Endothelial cell of umbilical vein (primary cell): ENCODE measurements around the gene ATAD1. TPM values are rescaled to one million over a fixed set of nuclear protein-coding genes. Genes with fewer than 3 reads are reported as not detected.

ENCODE experiments used
- BruUV-seq: library from RNA; stranded (reverse); fragments of 400-500 nt; replicated peaks from 2 replicates; lab custom pipeline; 2021; lab: Mats Ljungman, UMichigan
- CTCF ChIA-PET: fragments of 300-600, 350-600 bp; sonication (Branson Sonifier 250); formaldehyde crosslinking; loops from one replicate; lab custom pipeline; 2021; ENCODE audit warnings: antibody characterized with exemption, inconsistent platforms; lab: Charles Lee
- POLR2A ChIA-PET: fragments of 300-600, 350-600 bp; sonication (Branson Sonifier 250); formaldehyde crosslinking; loops from one replicate; lab custom pipeline; 2021; ENCODE audit warnings: antibody characterized with exemption, inconsistent platforms; lab: Charles Lee
- DNase-seq: peaks from one replicate; pipeline ENCODE4 v3.0.0-alpha.2; 2011; ENCODE audit warnings: low read depth, low spot score
- FAIRE-seq: peaks from 2 replicates; lab custom pipeline; 2011; peaks lifted over from hg19 to GRCh38; lab: Jason Lieb, UNC
- H2AFZ ChIP-seq: 2 replicates; pipeline ENCODE4 v1.6.0; 2012; ENCODE audit warnings: low read depth, low read length, control low read depth, inconsistent platforms
- H3K27ac ChIP-seq: 2 replicates; pipeline ENCODE4 v1.5.1; 2011; ENCODE audit warnings: low read depth, mild to moderate bottlenecking, control low read depth, low read length, moderate library complexity; ENCODE audit not compliant: insufficient read depth
- H3K27me3 ChIP-seq, 2 experiments: 2 replicates each; pipeline versions ENCODE4 v1.6.0 to v1.6.1; 2011; ENCODE audit warnings: low read length in 2 of 2, mixed read lengths in 1 of 2; ENCODE audit not compliant: control insufficient read depth in 2 of 2, insufficient read depth in 2 of 2
- H3K36me3 ChIP-seq, 2 experiments: 2 replicates in 1 of 2; 3 replicates in 1 of 2; pipeline ENCODE4 v1.5.1; 2011; ENCODE audit warnings: low read length in 2 of 2, mild to moderate bottlenecking in 1 of 2, moderate library complexity in 1 of 2; ENCODE audit not compliant: control insufficient read depth in 2 of 2, insufficient read depth in 2 of 2; ENCODE audit errors: extremely low read depth in 1 of 2
- H3K4me1 ChIP-seq: 3 replicates; pipeline ENCODE4 v1.5.1; 2011; ENCODE audit warnings: mild to moderate bottlenecking, low read length; ENCODE audit not compliant: control insufficient read depth, insufficient read depth; ENCODE audit errors: extremely low read depth
- H3K4me2 ChIP-seq: 2 replicates; pipeline ENCODE4 v1.6.1; 2011; ENCODE audit warnings: low read length, control low read depth, mixed read lengths; ENCODE audit not compliant: insufficient read depth
- H3K4me3 ChIP-seq, 3 experiments: fragments of 200-600 bp in 1 of 3; sonication (generic), shearing (Covaris generic) in 1 of 3; replicated peaks in 1 of 3; 2 replicates each; pipeline ENCODE4 v1.5.1; 2011 to 2016; ENCODE audit warnings: control low read depth in 3 of 3, low read length in 3 of 3, mild to moderate bottlenecking in 2 of 3, inconsistent platforms in 1 of 3, low read depth in 1 of 3, moderate library complexity in 1 of 3; ENCODE audit not compliant: insufficient read depth in 1 of 3
- H3K79me2 ChIP-seq: 2 replicates; pipeline ENCODE4 v1.6.0; 2012; ENCODE audit warnings: low read length, inconsistent platforms; ENCODE audit not compliant: control insufficient read depth, insufficient read depth
- H3K9ac ChIP-seq: replicated peaks from 2 replicates; pipeline ENCODE3; 2011; ENCODE audit warnings: low read length, control low read depth; ENCODE audit not compliant: insufficient read depth; ENCODE audit errors: extremely low read depth
- H3K9me1 ChIP-seq: replicated peaks from 3 replicates; pipeline ENCODE4 v1.6.0; 2011; ENCODE audit warnings: mild to moderate bottlenecking, low read length; ENCODE audit not compliant: control insufficient read depth, insufficient read depth; ENCODE audit errors: extremely low read depth
- H3K9me3 ChIP-seq: replicated peaks from 2 replicates; pipeline ENCODE4 v1.5.1; 2012; ENCODE audit warnings: low read length, inconsistent platforms; ENCODE audit not compliant: control insufficient read depth, insufficient read depth
- H4K20me1 ChIP-seq: replicated peaks from 2 replicates; pipeline ENCODE3; 2011; ENCODE audit warnings: mild to moderate bottlenecking, low read length; ENCODE audit not compliant: control insufficient read depth, insufficient read depth; ENCODE audit errors: extremely low read depth
- CTCF ChIP-seq, 2 donors: IDR thresholded peaks; 1 replicate in 1 of 2; 2 replicates in 1 of 2; pipeline ENCODE4 v1.5.1; 2011; ENCODE audit warnings: low read length in 2 of 2, mild to moderate bottlenecking in 2 of 2, moderate library complexity in 2 of 2, control low read depth in 1 of 2, inconsistent platforms in 1 of 2, low read depth in 1 of 2; ENCODE audit not compliant: insufficient read depth in 1 of 2; ENCODE audit errors: extremely low read depth in 1 of 2
- EZH2 ChIP-seq: IDR thresholded peaks from 2 replicates; pipeline ENCODE4 v1.6.1; 2012; ENCODE audit warnings: borderline replicate concordance, low read depth, mild to moderate bottlenecking, moderate library complexity, low read length, inconsistent platforms; ENCODE audit not compliant: severe bottlenecking
- FOS ChIP-seq: IDR thresholded peaks from 2 replicates; pipeline ENCODE4 v1.6.1; 2011; ENCODE audit warnings: mild to moderate bottlenecking, low read length, moderate library complexity, borderline replicate concordance; ENCODE audit not compliant: insufficient read depth
- GATA2 ChIP-seq: IDR thresholded peaks from 2 replicates; pipeline ENCODE4 v1.7.0; 2011; ENCODE audit warnings: low read depth, mild to moderate bottlenecking, moderate library complexity, mixed read lengths, low read length; ENCODE audit not compliant: insufficient read length, insufficient read depth
- JUN ChIP-seq: IDR thresholded peaks from 2 replicates; pipeline ENCODE4 v1.6.1; 2011; ENCODE audit warnings: borderline replicate concordance, low read depth; ENCODE audit not compliant: insufficient read length, insufficient read depth
- MAX ChIP-seq: IDR thresholded peaks from 2 replicates; pipeline ENCODE4 v1.6.1; 2011; ENCODE audit not compliant: insufficient read depth, insufficient read length
- MYC ChIP-seq: IDR thresholded peaks from one replicate; pipeline ENCODE4 v1.6.1; 2011; ENCODE audit warnings: mild to moderate bottlenecking, low read depth, low read length
- POLR2A ChIP-seq: IDR thresholded peaks from 2 replicates; pipeline ENCODE4 v1.6.1; 2012; ENCODE audit warnings: low read depth, mild to moderate bottlenecking, control low read depth, low read length
- POLR2AphosphoS5 ChIP-seq: IDR thresholded peaks from 2 replicates; pipeline ENCODE4 v1.6.1; 2012; ENCODE audit warnings: low read depth, mild to moderate bottlenecking, control low read depth, low read length, moderate library complexity; ENCODE audit not compliant: insufficient read depth
- dilution Hi-C: fragments of 300-500 bp; cut with MboI; formaldehyde crosslinking; loops from one replicate; pipeline ENCODE4 v1.15.0; 2019; ENCODE audit warnings: low sequenced_read_pairs; ENCODE audit not compliant: extremely low pct_ligation_motif_present
- intact Hi-C: fragments of 100-400 bp; cut with micrococcal nuclease; formaldehyde crosslinking; loops from one replicate; pipeline ENCODE4 v1.10.0; 2022
- polyA plus RNA-seq, 4 experiments: library from polyadenylated mRNA; depleted of rRNA in 3 of 4; stranded (reverse) in 3 of 4; unstranded in 1 of 4; fragments of >200 nt; gene quantifications; 2 replicates each; pipeline versions ENCODE4 v1.2.1 to v1.2.3, GENCODE V29; 2011 to 2012; ENCODE audit warnings: missing spikeins in 1 of 4
- total RNA-seq: library from RNA; stranded (reverse); gene quantifications from 2 replicates; pipeline ENCODE4 v1.2.3, GENCODE V29; 2021

The ATAD1 gene
- total and polyA plus RNA-seq, 2 donors (not counting 3 experiments of a cell fraction or from before 2014, with no cell fraction given) = 5.2 to 25.8 TPM

- Histone ChIP-seq H3K27me3 (no peaks in the 10 kb centered on the region), H2AFZ (peak overlapping the region; percentile 92), H3K79me2 (peaks cover 39% of the 10 kb centered on the region), H3K27ac (peak overlapping the region; percentile 68), H3K4me3 (peak overlapping the region; percentile 61 to 88 (median 78)), H3K9me3 (no peaks in the 10 kb centered on the region), H3K4me1 (peaks cover 22% of the 10 kb centered on the region), H3K4me2 (peak overlapping the region; percentile 93), H3K9me1 (no peaks in the 10 kb centered on the region), H3K9ac (peak overlapping the region; percentile 76), H3K36me3 (peaks cover 2 to 4% of the 10 kb centered on the region in 2 experiments), H4K20me1 (no peaks in the 10 kb centered on the region)
- ChIA-PET POLR2A (no interaction called here), CTCF (interaction anchor here (1.6 kb wide), 1 partner anchor 572 kb away, joined by 6 read pairs; no protein-coding TSS in a partner anchor)
- TF ChIP-seq MAX = no peak
- TF ChIP-seq MYC = no peak
- TF ChIP-seq GATA2 = no peak
- no peak for TF ChIP-seq POLR2A
- TF ChIP-seq POLR2AphosphoS5 = no peak
- TF ChIP-seq CTCF (IDR thresholded peaks at IDR 0.05; ENCODE audit: extremely low read depth in 1 of 2, insufficient read depth in 1 of 2, low read depth in 1 of 2, low read length in 2 of 2) = no peak
- TF ChIP-seq JUN = no peak
- TF ChIP-seq EZH2 = no peak
- no peak for TF ChIP-seq FOS
- DNase-seq (peak; percentile 3), FAIRE-seq (no peak)
- intact Hi-C loops (loop anchor here (2.0 kb wide), 1 partner anchor 40 kb away; no protein-coding TSS in a partner anchor), dilution Hi-C loops (no loop called here)
- BruUV-seq = no TSS peak
These were observed 973 bp downstream of the ATAD1 start for GRCh38 chr10:87816898-87817608.
